K562 (cell line): ENCODE measurements around the gene MTO1. TPM values are rescaled to one million over a fixed set of nuclear protein-coding genes. Genes with fewer than 3 reads are reported as not detected.
A peak's percentile ranks its signal among the peaks of the same experiment; 100 is the strongest.

ENCODE experiments used
- CC2D1A ChIP-seq: fragments of 450-650 bp; IDR thresholded peaks from 2 replicates; pipeline ENCODE4 v1.6.1; 2017; ENCODE audit warnings: mild to moderate bottlenecking
- CSDE1 ChIP-seq, 2 experiments: fragments of 450-650 bp; IDR thresholded peaks; 2 replicates each; pipeline ENCODE4 v1.6.1; 2016; ENCODE audit warnings: mild to moderate bottlenecking in 1 of 2
- ELK1 ChIP-seq: sonication (generic); formaldehyde crosslinking; IDR thresholded peaks from 2 replicates; pipeline ENCODE4 v1.8.1; 2022; ENCODE audit warnings: missing genetic modification reagents
- ESRRA ChIP-seq: fragments of 450-650 bp; IDR thresholded peaks from 2 replicates; pipeline ENCODE4 v1.6.1; 2014; ENCODE audit warnings: low read depth, mild to moderate bottlenecking, moderate library complexity, borderline replicate concordance
- FOXO4 ChIP-seq: fragments of 450-650 bp; formaldehyde crosslinking; IDR thresholded peaks from 2 replicates; pipeline ENCODE4 v1.4.0; 2020; ENCODE audit warnings: mild to moderate bottlenecking, moderate library complexity
- FUS ChIP-seq: fragments of 200-400 bp; formaldehyde crosslinking; optimal IDR thresholded peaks from 2 replicates; pipeline ENCODE3; 2017; ENCODE audit warnings: low read depth, low read length
- HNRNPK ChIP-seq: fragments of 200-400 bp; formaldehyde crosslinking; IDR thresholded peaks from one replicate; pipeline ENCODE4 v1.6.1; 2018; ENCODE audit warnings: mild to moderate bottlenecking, low read depth, low read length; ENCODE audit not compliant: poor library complexity, severe bottlenecking
- NCOA4 ChIP-seq: fragments of 450-650 bp; IDR thresholded peaks from 2 replicates; pipeline ENCODE4 v1.6.1; 2018; ENCODE audit warnings: mild to moderate bottlenecking; ENCODE audit not compliant: partially characterized antibody
- NCOA6 ChIP-seq: fragments of 450-650 bp; IDR thresholded peaks from 2 replicates; pipeline ENCODE4 v1.6.1; 2017; ENCODE audit warnings: mild to moderate bottlenecking
- SRSF7 ChIP-seq: fragments of 200-400 bp; formaldehyde crosslinking; optimal IDR thresholded peaks from 2 replicates; pipeline ENCODE3; 2017; ENCODE audit warnings: mild to moderate bottlenecking, low read depth, low read length
- U2AF2 ChIP-seq: fragments of 200-400 bp; formaldehyde crosslinking; optimal IDR thresholded peaks from 2 replicates; pipeline ENCODE3; 2017; ENCODE audit warnings: low read depth, mild to moderate bottlenecking, low read length
- YY1 ChIP-seq, 3 experiments: IDR thresholded peaks; 2 replicates each; pipeline ENCODE4 v1.6.1; 2011; ENCODE audit warnings: low read length in 2 of 3, mild to moderate bottlenecking in 2 of 3, moderate library complexity in 2 of 3, borderline replicate concordance in 1 of 3, control low read depth in 1 of 3, low read depth in 1 of 3; ENCODE audit not compliant: insufficient read depth in 3 of 3, insufficient replicate concordance in 2 of 3, control insufficient read depth in 1 of 3, insufficient read length in 1 of 3; ENCODE audit errors: extremely low read depth in 1 of 3
- ZFP1 ChIP-seq: fragments of 450-650 bp; formaldehyde crosslinking; IDR thresholded peaks from 2 replicates; pipeline ENCODE4 v1.4.0; 2020; ENCODE audit warnings: mild to moderate bottlenecking, mixed read lengths
- ZNF140 ChIP-seq: fragments of 250-450 bp; sonication (Bioruptor Pico); IDR thresholded peaks from 2 replicates; pipeline ENCODE4 v1.8.0; 2021; ENCODE audit warnings: moderate library complexity, mild to moderate bottlenecking, inconsistent platforms
- ZNF347 ChIP-seq: fragments of 450-650 bp; formaldehyde crosslinking; IDR thresholded peaks from 2 replicates; pipeline ENCODE4 v1.4.0; 2020; ENCODE audit warnings: low read depth, mild to moderate bottlenecking, moderate library complexity
- ZNF398 ChIP-seq: fragments of 250-450 bp; sonication (Bioruptor Pico); IDR thresholded peaks from 2 replicates; pipeline ENCODE4 v1.8.0; 2021; ENCODE audit warnings: moderate library complexity, mild to moderate bottlenecking, inconsistent platforms
- ZNF696 ChIP-seq: fragments of 250-450 bp; sonication (Bioruptor Pico); conservative IDR thresholded peaks from 2 replicates; pipeline ENCODE4 v1.4.0; 2020; ENCODE audit warnings: mild to moderate bottlenecking, moderate library complexity
- polyA plus RNA-seq, 8 experiments: library from polyadenylated mRNA; depleted of rRNA in 4 of 8; stranded (reverse) in 5 of 8; unstranded in 3 of 8; fragments of >200 nt; fragmentation: Nextera tagmentation in 2 of 8; fragmentation: Illumina TruSeq in 1 of 8; extraction: Ambion mirVana in 2 of 8; extraction: Trizol in 1 of 8; gene quantifications; 2 replicates each; pipeline versions ENCODE4 v1.2.1 to v1.2.3, GENCODE V29; 2011 to 2014; ENCODE audit warnings: inconsistent platforms in 1 of 8, missing spikeins in 1 of 8
- total RNA-seq, 7 experiments: library from RNA; depleted of rRNA in 6 of 7; stranded (reverse); fragments of >200 nt in 6 of 7; fragmentation: Illumina TruSeq in 2 of 7; extraction: Trizol in 2 of 7; gene quantifications; 2 replicates each; pipeline versions ENCODE4 v1.2.1 to v1.2.3, GENCODE V29; 2011 to 2021; ENCODE audit warnings: low replicate concordance in 1 of 7
- TF ChIP-seq, protein P1 (sequence below): fragments of 250-450 bp; sonication (Bioruptor Pico); IDR thresholded peaks from 2 replicates; pipeline ENCODE4 v1.5.0; 2022; ENCODE audit warnings: mild to moderate bottlenecking
- TF ChIP-seq, protein P2 (sequence below): fragments of 250-450 bp; sonication (Bioruptor Pico); IDR thresholded peaks from 2 replicates; pipeline ENCODE4 v1.4.0; 2020; ENCODE audit warnings: borderline replicate concordance

The MTO1 gene
- total and polyA plus RNA-seq, 9 of the 15 experiments (the other 6 are each of a cell fraction or from before 2014, with no cell fraction given) = 33.4 to 62.3 (median 50.6) TPM

- TF ChIP-seq ESRRA (peak; percentile 46; the same call in 1 of the 2 replicates), ZFP1 (0 out of 2 replicates have a peak, but pooled peaks have one; percentile 40), ZNF140 (CRISPR knock-in tag) (no peak), CC2D1A (peak; percentile 57; the same call in 1 of the 2 replicates), YY1 (IDR thresholded peaks at IDR 0.05; ENCODE audit: borderline replicate concordance in 1 of 3, control insufficient read depth in 1 of 3, extremely low read depth in 1 of 3, insufficient read depth in 3 of 3, insufficient read length in 1 of 3, insufficient replicate concordance in 2 of 3, low read depth in 1 of 3, low read length in 2 of 3) (peak in 2 of 3 experiments; percentile 62 to 75), ZNF696 (CRISPR knock-in tag) (no peak), ZNF398 (CRISPR knock-in tag) (no peak), HNRNPK (no peak), NCOA6 (no peak; the same call in 1 of the 2 replicates), NCOA4 (no peak), SRSF7 (no peak), FOXO4 (CRISPR knock-in tag) (0 out of 2 replicates have a peak, but pooled peaks have one; percentile 45), ELK1 (CRISPR knock-in tag) (no peak), CSDE1 (IDR thresholded peaks at IDR 0.05) (peak in 1 of 2 experiments; percentile 74; a peak in 2 of 4 replicates), FUS (no peak), ZNF347 (CRISPR knock-in tag) (no peak), U2AF2 (no peak)
- TF ChIP-seq, protein P1, sequence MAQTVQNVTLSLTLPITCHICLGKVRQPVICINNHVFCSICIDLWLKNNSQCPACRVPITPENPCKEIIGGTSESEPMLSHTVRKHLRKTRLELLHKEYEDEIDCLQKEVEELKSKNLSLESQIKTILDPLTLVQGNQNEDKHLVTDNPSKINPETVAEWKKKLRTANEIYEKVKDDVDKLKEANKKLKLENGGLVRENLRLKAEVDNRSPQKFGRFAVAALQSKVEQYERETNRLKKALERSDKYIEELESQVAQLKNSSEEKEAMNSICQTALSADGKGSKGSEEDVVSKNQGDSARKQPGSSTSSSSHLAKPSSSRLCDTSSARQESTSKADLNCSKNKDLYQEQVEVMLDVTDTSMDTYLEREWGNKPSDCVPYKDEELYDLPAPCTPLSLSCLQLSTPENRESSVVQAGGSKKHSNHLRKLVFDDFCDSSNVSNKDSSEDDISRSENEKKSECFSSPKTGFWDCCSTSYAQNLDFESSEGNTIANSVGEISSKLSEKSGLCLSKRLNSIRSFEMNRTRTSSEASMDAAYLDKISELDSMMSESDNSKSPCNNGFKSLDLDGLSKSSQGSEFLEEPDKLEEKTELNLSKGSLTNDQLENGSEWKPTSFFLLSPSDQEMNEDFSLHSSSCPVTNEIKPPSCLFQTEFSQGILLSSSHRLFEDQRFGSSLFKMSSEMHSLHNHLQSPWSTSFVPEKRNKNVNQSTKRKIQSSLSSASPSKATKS (CRISPR knock-in tag) = no peak
- TF ChIP-seq, protein P2, sequence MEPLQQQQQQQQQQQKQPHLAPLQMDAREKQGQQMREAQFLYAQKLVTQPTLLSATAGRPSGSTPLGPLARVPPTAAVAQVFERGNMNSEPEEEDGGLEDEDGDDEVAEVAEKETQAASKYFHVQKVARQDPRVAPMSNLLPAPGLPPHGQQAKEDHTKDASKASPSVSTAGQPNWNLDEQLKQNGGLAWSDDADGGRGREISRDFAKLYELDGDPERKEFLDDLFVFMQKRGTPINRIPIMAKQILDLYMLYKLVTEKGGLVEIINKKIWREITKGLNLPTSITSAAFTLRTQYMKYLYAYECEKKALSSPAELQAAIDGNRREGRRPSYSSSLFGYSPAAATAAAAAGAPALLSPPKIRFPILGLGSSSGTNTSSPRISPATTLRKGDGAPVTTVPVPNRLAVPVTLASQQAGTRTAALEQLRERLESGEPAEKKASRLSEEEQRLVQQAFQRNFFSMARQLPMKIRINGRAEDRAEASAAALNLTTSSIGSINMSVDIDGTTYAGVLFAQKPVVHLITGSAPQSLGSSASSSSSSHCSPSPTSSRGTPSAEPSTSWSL (CRISPR knock-in tag) = no peak
These were observed 59.3 kb downstream of the MTO1 start, which contains the start of gene EEF1A1 (continued) for GRCh38 chr6:73520688-73521350.
